HG02852 (cell line): ENCODE data around the gene C12orf57.
"Not testable (repeated sequence)": the region's sequence is repeated elsewhere in the genome, so short reads cannot be mapped to it uniquely, and the experiment has no call there.

Source experiments
- ATAC-seq: cut with Tn5 transposase; IDR thresholded peaks from one replicate; pipeline ENCODE4 v1.9.1; 2021; ENCODE audit warnings: mild to moderate bottlenecking, moderate library complexity; ENCODE audit not compliant: unreplicated experiment

The C12orf57 gene, protein sequence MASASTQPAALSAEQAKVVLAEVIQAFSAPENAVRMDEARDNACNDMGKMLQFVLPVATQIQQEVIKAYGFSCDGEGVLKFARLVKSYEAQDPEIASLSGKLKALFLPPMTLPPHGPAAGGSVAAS

DNA sequence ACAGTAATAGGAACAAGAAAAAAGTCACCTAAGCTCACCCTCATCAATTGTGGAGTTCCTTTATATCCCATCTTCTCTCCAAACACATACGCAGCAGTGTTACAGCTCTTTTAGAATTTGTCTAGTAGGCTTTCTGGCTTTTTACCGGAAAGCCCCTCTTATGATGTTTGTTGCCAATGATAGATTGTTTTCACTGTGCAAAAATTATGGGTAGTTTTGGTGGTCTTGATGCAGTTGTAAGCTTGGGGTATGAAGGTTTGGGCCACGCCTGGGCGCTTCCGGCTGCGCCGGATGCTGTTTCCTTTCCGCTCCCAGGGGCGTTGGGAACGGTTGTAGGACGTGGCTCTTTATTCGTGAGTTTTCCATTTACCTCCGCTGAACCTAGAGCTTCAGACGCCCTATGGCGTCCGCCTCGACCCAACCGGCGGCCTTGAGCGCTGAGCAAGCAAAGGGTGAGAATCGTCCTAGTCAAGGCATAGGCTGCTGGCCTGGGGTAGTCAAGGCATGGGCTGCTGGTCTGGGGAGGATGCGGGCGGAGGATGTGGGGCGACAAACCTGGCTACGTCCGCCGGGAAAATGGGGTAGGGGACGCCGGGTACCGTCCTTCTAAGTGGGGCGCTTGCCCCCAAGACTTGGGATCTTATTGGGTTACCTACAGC is at the start of gene C12orf57, which contains the start of gene RNU7-1:
Gene C12orf57, plus strand, starts transcription at position 301 of the 659 bp plus-strand sequence. Its CDS starts 100 bp downstream, at position 401.
Gene RNU7-1, plus strand, starts transcription at position 95 of the 659 bp plus-strand sequence.
- peak; percentile 33 for ATAC-seq

DNA sequence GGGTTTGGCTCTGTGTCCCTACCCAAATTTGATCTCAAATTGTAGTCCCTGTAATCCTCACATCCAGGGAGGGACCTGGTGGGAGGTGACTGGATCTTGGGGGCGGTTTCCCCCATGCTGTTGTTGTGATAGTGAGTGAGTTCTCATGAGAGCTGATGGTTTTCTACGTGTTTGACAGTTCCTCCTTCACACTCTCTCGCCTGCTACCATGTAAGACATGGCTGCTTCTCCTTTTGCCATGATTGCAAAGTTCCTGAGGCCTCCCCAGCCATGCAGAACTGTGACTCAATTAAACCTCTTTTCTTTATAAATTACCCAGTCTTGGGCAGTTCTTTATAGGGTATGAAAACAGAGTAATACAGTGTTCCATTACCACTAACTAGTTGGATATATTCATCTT is 49.5 kb upstream of the C12orf57 start:
- ATAC-seq, result no peak

DNA sequence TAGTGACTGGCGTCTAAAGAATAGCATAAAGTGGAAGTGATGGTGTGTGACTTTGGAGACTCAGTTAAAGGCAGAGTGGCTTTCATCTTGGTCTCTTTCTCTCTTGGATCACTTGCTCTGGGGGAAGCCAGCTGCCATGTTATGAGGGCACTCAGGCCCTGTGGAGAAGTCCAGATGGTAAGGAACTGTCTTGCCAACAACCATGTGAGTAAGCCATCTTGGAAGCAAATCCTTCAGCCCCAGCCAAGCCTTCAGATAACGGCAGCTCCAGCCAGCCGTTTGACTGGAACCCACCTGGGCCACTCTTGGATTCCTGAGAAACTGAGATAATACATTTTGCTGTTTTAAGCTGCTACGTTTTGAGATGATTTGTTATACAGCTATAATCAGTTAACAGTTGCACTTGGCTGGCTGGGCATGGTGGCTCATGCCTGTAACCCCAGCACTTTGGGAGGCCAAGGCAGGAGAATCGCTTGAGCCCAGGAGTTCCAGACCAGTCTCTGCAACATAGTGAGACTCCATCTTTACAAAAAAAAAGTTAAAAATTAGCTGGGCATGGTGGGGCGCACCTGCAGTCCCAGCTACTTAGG is 46.9 kb upstream of the C12orf57 start:
- no peak for ATAC-seq

DNA sequence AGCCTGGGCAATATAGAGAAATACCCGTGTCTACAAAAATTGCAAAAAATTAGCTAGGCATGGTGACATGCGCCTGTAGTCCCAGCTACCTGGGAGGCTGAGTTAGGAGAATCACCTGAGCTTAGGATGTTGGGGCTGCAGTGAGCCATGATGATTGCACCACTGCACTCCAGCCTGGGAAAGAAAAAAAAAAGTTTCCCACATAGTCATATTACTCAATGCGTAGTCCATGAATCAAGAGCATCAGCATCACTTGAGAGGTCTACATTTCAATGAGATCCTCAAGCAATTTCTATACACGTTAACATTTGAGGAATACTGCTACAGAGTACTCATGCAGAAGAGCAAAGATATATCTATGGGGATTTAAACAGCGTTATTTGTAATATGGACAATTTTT is 44.4 kb upstream of the C12orf57 start:
- no peak for ATAC-seq

DNA sequence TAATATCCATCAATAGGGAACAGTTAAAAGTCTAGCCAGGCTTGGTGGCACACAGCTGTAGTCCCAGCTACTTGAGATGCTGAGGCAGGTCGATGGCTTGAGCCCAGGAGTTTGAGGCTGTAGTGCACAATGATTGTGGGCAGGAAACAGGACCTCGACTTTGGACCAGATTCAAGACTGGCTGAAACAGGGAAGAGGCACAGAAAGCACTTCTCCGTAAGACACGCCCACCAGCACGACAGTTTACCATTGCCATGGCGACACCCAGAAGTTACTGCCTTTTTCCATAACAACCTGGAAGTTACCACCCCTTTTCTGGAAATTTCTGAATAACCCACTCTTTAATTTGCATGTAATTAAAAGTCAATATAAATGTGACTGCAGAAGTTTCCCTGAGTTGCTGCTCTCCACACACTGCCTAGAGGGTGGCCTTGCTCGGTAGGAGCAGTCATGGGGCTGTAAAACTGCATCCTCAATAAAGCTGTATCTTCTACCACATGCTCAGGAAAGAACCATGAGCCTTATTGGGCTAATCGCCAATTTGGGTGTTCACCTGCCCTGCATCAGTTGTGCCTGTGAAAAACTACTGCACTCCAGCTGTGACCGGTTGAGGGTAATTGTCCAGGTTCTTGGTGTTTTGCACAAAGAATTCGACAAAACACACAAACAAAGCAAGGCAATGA is 43.8 kb upstream of the C12orf57 start:
- no peak for ATAC-seq

DNA sequence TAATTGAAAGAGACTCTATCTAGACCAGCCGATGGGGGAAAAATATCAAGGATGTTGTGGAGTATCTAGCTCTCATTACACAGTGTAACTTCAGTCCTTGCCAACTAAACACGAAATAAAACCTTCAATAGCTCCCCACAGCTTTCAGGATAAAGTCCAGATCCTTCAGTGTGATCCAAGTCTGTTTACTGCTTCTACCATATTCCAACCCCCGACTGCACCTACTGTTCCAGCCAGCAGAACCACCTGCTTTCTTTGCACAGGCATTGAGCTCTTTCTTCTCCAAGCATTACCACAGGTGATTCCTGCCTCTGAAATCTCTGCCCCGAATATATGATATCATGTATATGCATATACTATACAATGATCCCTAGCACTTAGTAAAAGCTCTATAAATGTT is 41.4 kb upstream of the C12orf57 start:
- ATAC-seq, result no peak

DNA sequence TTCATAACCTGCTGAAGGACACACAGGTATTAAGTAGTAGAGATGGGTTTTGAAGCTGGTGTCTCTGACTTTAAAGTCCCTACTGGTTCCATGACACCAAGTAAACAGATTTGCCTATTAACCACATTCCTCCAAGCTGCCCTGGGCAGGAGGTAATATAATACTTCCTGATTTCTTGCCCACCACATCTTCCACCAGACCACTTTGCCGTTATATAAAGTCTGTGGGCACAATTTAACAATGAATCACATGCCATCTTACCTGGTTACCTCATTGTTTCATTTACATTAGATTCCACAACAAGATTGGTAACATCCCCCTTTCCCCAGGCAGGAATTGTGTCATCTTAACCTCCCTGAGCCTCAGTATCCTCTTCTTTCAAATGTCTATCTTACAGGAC is 40.1 kb upstream of the C12orf57 start:
- no peak for ATAC-seq

DNA sequence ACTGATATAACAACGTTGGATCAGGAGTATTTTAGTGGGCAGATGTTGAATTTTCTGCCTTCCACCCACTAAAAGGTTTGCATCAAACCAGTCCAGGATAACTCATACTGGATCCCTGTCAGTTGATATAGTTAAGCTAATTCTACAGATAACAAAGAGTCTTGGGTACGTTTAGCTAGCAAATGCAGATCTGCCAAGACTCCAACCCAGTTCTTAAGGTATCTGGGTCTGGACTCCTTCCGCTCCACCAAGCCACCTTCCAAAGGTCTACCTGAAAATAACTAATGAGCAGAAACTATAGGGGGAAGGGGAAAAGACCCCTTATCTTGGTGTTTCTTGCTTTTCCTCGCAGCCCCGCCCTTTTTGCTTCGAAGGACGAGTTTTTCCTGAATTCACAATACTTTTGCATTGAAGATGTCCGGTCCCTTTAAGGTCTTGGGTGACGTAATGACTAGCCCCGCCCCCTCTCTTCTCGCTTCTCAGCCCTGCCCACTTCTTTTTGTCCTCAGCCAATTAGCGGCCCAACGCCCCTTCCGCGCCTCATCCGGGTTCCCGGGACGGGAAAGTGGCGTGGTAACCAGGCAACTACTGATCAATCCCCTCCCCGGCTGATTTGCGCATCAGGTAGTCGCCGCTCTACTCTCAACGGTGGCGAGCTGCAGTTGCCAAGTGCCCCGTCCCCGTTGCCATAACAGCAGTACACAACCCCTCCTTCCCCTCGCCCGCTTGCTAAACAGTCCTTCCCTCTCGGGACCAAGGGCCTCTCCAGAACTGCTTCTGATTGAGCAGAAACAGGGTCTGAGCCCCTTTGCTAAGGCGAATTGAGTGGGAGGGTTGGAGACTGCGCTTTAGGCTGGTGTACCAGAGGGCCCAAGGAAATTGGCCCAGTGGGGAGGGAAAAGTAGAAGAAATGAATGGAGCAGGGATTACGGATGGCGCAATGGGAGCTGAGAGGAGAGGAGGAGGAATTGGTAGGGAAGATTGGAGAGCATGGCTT is 39.2 kb upstream of the C12orf57 start, which contains the start of gene LRRC23:
Gene LRRC23, plus strand, starts transcription at position 543 of the 997 bp plus-strand sequence. CDS start 812 bp downstream, outside the sequence.
- peak; percentile 98 for ATAC-seq

DNA sequence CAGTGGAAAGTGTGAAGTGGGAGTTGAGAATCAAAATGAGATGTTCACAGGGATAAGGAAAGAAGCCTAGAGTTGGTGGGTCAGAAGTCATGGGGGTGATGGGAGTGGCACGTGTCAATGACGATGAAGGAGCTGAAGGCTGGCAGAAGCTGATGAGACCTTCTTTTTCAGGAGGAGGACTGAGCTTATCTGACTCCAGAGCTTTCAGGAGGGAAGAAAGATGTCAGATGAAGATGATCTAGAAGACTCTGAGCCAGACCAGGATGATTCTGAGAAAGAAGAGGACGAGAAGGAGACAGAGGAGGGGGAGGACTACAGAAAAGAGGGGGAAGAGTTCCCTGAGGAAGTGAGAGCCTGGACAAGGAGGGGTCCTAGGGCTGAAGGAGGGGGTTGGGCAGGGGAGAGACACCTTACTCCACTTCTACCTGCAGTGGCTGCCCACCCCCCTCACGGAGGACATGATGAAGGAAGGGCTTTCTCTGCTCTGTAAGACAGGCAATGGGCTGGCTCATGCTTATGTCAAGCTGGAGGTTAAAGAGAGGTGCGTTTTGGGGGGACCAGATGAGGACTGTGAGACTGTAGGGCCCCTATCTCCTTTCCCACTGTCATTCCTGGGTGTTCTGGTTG is 38.3 kb upstream of the C12orf57 start:
- no peak for ATAC-seq

DNA sequence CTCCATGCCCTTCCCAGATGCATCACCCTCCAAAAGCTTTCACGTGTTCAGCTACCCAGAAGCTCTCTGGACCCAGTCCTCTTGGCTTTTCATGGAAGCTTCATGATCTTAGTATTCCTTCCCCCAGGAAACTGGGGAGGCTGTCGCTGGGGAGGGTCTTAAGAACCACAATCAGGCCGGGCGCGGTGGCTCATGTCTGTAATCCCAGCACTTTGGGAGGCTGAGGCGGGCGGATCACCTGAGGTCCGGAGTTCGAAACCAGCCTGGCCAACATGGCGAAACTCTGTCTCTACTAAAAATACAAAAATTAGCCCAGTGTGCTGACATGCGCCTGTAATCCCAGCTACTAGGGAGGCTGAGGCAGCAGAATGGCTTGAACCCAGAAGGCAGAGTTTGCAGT is 35.7 kb upstream of the C12orf57 start:
- ATAC-seq, result not testable (repeated sequence)

DNA sequence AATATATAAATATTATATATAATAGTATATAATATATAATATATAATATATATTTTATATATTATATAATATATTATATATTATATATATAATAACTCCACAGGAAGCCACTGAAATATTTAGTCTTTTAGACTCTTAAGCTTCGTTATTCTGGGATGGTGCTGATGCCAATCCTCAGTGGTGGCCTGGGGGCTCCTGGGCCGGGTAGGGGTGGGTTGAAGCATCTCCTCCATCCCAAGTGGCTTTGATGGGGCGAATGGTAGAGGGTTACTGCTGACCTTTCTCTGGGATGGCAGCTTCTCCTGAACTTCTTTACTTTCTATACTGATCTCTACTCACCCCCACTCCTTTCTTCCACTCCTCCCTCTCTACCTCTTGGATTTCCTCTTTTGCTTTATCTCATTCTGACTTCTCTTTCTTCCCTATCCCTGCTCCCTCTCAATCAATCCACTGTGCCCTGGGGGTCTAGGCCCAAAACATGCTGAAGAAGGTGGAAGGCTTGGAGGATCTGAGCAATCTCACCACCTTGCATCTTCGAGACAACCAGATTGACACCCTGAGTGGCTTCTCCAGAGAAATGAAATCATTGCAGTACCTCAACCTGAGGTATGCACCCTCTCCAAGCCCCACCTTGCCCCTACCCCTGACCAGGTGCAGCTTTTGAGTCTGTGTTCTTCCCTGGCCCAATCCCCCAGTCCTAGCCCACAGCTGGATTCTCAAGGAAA is 34.2 kb upstream of the C12orf57 start:
- ATAC-seq, result no peak

DNA sequence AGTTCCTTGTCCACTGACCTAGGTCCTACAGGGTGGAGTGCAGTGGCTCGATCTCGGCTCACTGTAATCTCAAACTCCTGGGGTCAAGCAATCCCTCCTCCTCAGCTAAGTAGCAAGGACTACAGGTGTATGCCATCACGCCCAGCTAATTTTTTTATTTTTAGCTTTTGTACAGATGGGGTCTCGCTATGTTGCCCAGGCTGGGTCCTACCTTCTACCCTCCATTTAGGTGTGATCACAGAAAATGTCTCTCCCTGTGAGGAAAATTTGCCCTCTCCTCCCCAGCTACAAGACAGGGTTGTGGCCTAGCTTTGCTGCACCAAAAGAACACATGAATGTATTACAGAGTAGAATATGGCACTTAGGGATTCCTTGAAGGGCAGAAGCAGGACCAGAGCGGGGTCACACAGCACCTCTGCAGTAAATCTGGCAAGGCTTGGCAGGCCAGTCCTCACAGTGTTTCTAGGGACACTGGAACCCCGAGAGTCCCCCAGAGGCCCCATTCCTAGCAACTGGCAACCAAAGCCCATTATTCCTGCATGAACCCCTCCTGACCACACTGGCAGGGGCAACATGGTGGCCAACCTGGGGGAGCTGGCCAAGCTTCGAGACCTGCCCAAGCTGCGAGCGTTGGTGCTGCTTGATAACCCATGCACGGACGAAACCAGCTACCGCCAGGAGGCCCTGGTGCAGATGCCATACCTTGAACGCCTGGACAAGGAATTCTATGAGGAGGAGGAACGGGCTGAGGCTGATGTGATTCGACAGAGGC is 31.5 kb upstream of the C12orf57 start:
- no peak for ATAC-seq

DNA sequence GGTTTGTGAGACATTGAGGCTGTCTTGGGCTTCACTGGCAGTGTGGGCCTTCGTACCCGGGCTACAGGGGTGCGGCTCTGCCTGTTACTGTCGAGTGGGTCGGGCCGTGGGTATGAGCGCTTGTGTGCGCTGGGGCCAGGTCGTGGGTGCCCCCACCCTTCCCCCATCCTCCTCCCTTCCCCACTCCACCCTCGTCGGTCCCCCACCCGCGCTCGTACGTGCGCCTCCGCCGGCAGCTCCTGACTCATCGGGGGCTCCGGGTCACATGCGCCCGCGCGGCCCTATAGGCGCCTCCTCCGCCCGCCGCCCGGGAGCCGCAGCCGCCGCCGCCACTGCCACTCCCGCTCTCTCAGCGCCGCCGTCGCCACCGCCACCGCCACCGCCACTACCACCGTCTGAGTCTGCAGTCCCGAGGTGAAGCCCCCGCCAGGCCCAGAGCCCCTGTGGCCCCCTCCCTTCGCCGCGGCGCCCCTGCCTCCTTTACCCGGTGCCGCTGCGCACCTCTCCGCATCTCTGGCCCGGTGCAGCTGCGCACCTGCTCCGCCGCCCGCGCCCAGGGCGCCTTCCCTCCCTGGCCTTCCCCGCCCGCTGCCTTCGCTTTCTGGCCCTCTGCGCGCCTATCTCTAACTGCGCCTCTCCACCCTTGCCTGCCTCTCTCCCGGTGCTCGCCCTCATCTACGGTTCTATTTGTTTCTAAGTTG is 29.4 kb upstream of the C12orf57 start, which contains the start of gene ENO2:
Gene ENO2, plus strand, starts transcription at position 335 of the 701 bp plus-strand sequence. CDS start 1,253 bp downstream, outside the sequence.
- peak; percentile 86 for ATAC-seq

DNA sequence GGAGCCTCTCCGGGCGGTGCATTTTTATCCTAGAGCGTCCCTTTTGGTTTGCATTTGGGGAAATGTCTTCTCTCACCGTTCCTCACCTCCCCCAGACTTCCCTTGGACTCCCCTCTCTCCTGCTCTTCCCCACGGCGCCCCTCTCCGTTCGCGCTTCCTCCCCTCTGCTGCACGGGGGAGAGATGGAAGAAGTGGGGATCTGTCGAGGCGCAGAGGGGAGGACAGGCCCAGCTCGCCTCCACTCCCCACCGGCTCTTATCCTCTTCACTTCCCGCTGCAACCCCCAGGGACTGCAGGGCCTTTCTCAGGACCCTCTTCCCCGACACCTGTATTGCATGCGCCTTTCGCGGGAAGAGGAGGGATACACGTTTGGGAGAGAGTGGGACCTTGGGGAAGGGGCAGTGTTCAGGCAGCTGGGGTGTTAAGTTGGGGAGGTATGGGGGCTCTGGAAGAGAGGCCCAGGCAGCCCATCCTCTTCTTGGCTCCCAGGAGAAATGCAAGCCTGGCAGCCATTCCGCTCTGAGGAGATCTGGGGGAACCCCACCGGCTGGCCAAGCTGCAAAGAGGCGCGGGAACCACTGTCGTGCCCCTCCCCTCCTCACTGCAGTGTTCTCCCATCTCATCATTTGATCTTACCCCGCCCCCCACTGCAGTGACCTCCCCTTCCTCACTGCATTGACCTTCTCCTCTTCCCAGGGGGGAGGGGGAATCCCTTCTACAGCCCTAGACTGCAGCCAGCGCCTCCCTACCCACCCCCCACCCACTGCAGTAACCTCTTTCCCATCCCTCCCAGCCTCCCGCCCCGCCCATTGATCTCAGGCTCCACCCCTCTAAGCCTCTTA is 28.7 kb upstream of the C12orf57 start:
- ATAC-seq, result no peak

DNA sequence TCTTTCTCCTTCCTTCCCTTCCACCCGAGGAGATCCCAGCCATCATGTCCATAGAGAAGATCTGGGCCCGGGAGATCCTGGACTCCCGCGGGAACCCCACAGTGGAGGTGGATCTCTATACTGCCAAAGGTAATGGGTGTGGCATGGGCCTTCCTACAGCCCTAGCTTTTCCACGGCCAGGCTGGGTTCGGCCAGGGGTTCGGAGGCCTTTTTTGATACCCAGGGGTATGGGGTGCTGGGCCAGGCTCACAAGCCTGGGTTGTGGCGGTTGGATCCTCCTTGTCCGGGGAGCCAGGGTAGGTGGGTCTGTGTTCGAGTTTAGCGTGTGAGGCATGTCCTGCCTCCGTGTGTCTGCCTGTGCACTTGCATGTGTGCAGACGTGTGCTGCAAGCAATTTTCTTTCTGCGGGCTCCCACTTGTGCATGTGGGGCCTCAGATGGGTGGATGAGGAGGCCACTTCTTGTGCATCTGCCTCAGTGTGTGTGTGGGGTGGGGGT is 28.0 kb upstream of the C12orf57 start:
- no peak for ATAC-seq

DNA sequence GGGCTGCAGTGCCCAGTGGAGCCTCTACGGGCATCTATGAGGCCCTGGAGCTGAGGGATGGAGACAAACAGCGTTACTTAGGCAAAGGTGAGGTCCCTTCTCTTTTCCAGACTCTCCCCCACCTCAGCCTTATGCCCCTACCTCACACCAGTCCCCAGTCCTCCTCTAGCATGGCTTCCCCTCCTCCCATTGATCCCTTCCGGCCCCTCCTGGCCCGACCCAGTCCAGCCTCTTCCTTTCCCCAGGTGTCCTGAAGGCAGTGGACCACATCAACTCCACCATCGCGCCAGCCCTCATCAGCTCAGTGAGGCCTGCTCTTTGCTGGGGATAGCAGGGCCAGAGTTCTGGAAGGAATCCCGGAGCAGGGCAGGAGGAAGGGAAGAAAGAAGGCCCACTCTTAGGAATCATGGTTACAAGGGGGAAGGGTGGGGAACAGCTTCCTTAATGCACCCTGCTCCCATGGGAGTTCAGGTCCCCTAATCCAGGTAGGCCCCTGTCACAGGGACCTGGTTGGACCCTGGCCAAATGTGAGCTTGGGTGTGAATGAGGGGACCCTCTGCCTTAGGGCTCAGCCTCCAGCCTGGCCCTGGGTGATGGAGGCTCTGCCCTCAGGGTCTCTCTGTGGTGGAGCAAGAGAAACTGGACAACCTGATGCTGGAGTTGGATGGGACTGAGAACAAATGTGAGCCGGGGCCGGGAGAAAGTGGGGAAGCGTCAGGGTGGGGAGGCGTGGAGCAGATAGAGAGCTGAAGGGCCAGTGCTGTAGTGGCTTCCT is 27.2 kb upstream of the C12orf57 start:
- ATAC-seq, result no peak
